Fibroblast of upper back skin (primary cell): ENCODE results near the gene DNAJC4.
"Not testable (repeated sequence)": the region's sequence is repeated elsewhere in the genome, so short reads cannot be mapped to it uniquely, and the experiment has no call there.

Experiments
- DNase-seq: peaks from one replicate; pipeline ENCODE4 v3.0.0-alpha.2; 2013

The DNAJC4 gene

DNA sequence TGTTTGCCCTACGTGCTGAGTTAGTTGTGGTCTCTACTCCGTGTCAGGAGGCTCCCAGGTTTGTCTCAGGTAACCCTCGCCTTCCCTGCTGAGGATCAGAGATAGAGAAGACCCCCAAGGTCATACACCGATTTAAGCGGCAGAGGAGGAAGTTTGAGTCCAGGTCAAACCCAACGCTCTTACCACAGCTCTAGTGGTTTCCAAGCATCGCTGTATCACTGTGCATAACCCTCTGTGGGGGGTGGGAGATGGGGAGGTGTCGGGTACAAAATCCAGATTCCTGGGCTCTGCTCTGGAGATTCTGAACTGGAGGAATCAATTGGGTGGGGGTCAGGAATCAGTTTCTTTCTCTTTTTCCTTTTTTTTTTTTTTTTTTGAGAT is 627 bp downstream of the DNAJC4 start:
- DNase-seq = no peak

DNA sequence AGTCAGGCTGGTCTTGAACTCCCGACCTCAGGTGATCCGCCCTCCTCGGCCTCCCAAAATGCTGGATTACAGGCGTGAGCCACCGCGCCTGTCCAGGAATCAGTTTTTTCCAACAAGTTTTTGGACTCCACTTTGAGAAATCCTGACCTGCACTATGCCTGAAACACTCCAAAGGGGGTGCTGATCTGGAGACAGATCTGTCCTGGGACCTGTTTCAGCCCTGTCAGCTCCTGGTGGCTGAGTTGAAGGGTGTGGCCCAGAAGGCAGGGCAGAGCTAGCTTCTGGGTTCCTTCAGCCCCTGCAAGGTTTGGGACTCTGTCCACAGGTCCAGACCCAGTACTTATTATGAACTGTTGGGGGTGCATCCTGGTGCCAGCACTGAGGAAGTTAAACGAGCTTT is 1.2 kb downstream of the DNAJC4 start:
- no peak for DNase-seq

DNA sequence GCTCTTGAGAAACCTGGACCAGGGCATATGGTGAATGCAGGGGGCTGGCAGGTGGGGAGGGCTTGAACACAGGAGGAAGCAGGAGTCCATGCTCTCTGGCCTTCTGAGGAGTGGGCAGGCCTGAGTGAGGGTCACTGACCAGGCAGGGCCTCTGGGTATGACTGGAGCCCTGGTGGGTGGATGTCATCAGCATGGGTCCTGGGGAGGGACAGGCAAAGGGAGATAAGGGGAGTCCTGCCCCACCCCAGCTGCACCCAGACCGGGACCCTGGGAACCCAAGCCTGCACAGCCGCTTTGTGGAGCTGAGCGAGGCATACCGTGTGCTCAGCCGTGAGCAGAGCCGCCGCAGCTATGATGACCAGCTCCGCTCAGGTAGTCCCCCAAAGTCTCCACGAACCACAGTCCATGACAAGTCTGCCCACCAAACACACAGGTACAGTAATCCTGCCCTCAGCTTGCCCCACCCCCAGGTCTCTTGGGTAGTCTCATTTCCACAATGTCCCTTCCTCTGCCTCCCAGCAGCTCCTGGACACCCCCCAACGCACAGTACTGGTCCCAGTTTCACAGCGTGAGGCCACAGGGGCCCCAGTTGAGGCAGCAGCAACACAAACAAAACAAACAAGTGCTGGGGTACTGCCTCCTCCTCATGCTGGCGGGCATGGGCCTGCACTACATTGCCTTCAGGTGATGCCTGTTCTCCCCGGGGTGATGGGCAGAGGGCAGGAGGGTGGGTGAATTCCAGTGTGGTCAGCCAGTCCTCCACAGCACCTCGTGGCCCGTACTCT is 2.0 kb downstream of the DNAJC4 start:
- DNase-seq = no peak

DNA sequence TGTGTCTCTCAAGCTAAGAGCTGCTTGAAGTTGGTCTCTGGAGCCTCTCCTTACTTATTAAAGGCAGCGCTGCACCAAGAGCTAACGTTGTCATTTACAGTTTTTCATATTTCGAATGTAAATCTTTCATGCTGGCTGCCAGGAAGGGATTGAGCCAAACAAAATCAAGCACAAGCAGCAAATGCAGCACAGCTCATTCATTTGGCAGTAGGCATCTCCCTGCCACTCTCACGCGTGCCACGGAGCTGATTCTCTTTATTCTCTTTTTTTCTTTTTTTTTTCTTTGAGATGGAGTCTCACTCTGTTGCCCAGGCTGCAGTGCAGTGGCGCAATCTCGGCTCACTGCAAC is 2.6 kb downstream of the DNAJC4 start:
- DNase-seq = no peak

DNA sequence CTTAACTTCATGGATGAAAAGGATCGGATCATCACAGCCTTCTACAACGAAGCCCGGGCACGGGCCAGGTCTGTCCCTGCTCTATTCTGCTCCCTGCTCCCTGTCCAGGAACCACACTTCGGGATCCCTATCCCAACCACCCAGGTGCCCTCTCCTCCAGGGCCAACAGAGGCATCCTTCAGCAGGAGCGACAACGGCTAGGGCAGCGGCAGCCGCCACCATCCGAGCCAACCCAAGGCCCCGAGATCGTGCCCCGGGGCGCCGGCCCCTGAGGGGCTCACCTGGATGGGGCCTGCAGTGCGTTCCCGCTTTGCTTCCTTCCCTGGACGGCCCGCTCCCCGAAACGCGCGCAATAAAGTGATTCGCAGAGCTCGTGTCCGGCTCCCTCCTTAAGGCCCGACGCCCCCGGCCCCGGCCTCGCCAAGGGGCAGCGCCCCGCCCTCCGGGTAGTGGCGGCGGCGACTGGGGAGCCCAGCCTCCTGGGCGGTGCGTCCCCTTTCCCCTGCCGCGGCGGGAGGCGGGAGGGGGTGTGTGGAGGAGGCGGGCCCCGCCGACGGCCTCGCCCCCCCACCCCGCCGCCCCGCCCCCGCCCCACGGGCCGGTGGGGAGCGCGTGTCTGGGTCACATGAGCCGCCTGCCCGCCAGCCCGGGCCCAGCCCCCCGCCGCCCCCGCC is 3.7 kb downstream of the DNAJC4 start, which contains the start of gene VEGFB:
Gene VEGFB, plus strand, starts transcription at position 672 of the 674 bp plus-strand sequence. CDS start 250 bp downstream, outside the sequence.
- DNase-seq = peak; percentile 57

DNA sequence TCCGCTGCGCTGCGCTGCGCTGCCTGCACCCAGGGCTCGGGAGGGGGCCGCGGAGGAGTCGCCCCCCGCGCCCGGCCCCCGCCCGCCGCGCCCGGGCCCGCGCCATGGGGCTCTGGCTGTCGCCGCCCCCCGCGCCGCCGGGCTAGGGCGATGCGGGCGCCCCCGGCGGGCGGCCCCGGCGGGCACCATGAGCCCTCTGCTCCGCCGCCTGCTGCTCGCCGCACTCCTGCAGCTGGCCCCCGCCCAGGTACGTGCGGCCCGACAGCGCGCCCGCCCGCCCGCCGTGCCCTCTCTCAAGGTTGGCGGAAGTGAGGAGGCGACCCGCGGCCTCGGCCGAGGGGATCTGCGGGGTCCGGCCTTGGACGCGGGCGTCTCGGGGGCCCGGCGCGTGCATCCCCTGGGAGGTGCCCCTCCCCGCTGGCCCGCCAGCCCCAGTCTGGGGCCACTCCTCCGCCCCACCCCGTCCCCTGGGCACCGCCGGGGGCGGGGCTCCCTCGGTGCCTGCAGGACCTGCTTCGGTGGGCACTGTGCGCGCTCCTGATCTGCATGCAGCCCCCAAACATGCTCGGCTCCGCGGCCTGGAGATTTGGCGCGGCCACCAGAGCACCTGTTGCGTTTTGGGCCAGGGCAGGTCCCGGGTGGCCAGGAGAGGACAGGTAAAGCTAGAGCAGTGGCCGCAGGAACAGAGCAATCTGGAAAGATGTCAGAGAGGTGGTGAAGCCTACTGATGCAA is 4.5 kb downstream of the DNAJC4 start:
- no peak for DNase-seq

DNA sequence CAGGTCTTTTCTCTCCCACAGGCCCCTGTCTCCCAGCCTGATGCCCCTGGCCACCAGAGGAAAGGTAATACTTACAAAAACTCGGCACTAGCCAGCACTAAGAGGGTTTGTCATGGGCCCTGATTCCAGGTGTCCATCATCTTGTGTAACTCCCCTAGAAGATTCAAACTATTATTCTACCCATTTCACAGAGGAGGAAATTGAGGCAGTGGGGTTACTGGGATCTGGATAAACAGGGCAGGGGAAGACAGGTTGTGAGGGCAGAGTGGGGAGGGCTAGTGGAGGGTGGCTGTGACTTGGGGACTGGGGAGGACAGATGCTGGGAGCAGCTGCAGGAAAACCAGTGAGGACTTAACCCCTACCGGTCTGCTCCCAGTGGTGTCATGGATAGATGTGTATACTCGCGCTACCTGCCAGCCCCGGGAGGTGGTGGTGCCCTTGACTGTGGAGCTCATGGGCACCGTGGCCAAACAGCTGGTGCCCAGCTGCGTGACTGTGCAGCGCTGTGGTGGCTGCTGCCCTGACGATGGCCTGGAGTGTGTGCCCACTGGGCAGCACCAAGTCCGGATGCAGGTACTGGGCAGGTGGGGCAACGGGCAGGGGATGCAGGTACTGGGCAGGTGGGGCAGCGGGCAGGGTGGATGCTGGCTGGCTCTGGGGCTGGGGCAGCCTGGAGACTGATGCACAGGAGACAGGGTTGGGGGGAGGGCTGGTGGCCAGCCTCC is 5.3 kb downstream of the DNAJC4 start:
- DNase-seq = no peak

DNA sequence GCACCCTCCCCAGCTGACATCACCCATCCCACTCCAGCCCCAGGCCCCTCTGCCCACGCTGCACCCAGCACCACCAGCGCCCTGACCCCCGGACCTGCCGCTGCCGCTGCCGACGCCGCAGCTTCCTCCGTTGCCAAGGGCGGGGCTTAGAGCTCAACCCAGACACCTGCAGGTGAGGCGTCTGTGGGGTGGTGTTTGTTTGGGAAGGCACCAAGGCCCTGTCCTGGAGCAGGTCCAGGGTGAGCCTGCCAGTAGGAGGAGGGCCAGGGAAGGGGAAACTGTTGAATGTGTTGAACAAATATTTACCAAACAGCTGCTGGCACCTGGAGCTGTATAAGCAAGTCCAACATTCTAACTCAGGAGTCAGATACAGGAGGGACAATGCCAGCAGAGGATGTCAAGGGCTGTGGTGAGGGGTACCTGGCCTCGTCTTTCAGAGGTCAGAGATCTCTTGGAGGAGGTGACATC is 7.2 kb downstream of the DNAJC4 start:
- no peak for DNase-seq

DNA sequence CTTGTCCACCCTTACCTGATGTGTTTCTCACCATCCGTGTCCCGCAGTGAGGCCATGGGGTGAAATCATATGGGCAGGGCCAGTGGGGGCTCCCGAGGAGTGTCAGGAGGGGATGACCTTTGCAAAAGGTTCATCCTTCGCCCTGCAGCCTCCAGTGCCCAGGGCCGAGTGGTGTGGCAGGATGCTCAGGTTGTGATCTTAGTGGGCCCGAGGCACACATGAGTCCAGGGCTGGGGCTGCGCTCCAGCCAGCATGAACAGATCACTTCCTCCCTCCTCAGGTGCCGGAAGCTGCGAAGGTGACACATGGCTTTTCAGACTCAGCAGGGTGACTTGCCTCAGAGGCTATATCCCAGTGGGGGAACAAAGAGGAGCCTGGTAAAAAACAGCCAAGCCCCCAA is 7.7 kb downstream of the DNAJC4 start:
- no peak for DNase-seq

DNA sequence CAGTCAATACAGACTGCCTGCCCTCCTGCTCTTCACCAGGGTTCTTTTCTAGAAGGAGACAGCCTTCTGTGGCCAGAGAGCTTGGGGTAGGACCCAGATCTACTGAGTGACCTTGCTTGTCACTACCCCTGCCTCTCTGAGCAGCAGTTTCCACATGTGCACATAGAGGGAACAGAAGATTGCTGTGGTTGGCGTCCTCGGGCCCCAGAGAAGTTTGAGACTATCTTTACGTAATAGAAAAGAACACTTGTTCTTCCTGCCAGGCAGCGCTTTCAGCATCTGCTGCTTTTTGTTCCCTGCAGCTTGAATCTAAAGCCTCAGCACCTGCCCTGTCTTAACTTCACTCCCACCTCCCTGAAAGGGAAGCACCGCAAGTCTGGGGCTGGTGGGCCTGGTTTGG is 8.7 kb downstream of the DNAJC4 start:
- DNase-seq = no peak

DNA sequence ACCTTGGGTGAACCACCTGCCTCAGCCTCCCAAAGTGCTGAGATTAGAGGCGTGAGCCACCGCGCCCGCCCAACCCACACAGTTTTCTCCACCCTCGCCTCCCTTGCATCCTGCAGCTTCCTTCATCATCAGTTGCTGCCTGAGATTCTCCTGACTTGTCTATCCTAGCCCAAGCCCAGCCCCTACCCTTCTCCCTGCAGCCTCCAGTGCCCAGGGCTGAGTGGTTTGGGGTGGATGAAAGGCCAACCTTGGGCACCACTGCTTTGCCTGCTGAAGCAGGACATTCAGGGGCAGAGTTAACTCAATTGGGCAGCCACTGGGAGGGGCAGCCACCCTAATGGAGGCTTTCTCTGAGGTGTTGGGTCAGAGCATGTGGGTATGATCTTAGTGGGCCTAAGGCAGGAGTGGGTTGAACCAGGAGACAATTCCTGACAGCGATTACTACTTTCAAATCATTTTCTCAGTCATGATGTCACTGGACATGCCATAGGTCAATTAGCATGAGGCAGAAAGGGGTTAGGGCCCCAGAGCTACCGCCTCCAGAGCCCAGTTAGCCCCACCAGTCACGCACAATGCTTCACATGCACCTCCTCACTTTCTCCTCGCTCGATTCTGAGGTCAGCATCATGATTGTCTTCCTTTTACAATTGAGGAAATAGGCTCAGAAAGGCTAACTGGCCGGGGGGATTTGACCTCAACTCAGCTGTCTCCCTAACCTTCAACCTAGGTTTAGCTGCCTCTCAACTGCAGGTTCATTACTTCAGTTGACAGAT is 9.5 kb downstream of the DNAJC4 start:
- DNase-seq = no peak

DNA sequence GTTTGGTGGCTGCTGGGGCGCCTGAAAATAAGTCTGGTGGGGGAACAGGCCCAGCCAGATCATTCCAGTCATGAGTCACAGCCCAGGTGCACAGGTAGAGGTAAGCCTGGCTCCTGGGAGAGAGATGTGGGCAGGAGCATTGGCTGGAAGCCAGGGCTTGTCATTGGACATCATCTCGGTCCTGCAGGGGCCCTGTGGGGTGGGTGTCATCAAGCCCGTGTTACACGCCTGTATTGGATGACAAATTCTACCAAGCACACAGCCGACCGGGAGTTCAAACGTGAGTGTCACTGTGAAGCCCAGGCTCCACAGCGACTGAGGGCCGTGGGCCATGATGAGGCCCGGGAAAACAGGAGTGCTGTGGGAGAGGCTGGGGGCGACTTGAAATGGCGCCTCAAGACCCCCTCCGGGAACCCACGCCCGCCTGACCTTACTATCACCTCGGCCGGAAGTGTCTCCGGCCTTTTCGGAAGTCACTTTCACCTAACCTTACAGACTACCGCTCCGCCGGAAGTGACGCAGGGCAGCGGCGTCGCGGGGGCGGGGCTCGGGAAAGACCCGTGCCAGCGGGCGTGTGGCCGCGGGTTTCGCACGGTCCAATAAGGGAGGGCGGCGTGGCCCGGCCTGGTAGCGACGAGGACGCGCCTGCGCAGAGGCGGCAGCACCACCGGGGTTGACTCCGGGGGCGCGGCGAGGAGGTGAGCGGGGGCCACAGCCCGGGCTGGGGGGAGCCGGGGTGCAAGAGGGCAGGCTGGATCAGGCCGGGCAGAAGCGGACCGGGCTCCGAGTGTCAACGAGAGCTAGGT is 10.3 kb downstream of the DNAJC4 start, which contains the start of gene FKBP2:
Gene FKBP2, plus strand, starts transcription at position 661 of the 806 bp plus-strand sequence. CDS start 1,293 bp downstream, outside the sequence.
- peak; percentile 97 for DNase-seq

DNA sequence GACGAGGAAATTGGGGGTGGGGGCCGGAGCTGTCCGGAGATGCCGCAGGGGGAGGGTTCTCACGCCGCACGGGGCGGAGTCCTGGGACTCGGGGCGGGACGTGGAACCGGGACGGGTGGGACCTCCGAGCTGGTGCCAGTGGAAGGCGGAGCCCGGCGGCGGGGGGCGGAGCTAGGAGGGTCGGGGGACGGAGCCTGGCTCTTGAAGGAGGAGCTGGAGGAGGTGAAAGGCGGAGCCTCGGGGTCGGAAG is 10.8 kb downstream of the DNAJC4 start:
- peak; percentile 99 for DNase-seq

DNA sequence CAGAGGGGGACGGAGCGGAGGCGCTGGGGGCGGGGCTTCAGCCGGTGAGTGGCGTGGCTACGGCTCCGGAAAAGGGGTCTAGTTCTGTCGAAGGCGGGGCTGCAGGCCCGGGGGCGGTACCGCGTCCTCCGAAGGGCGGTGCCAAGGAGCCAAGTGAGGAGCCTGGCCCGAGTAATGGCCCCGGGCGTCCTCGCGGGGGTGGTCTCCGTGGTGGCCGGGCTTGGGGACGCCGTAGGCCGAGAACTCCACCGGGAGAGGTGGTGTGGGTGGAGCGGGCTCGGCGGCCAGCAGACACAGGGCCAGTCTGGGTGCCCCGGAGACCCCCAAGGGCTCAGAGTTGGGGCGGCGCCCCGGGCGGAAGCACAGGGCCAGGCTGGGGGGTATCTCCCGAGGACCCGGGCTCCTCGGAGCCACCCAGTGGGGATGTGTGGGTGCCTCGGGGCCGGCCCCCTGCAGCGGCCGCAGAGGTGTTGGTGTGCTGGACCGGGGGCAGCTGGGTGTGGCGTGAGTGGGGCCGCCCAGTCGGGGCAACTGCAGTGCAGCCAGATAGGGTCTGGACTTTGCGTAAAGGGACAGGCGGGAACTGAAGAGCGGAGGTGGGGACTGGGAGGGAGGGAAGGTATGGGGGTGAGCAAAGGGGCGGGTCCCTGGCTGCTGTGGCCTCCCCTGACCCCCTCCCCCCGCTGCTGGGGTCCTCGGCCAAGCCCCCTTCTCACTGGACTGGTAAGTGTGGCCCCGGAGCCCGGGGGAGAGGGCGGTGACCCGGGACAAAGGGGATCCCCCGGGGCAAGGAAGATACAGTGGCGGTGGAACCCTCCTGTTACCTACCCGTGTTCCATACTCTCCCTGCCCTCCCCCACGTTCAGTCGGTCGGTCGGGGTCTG is 11.4 kb downstream of the DNAJC4 start:
- no peak for DNase-seq

DNA sequence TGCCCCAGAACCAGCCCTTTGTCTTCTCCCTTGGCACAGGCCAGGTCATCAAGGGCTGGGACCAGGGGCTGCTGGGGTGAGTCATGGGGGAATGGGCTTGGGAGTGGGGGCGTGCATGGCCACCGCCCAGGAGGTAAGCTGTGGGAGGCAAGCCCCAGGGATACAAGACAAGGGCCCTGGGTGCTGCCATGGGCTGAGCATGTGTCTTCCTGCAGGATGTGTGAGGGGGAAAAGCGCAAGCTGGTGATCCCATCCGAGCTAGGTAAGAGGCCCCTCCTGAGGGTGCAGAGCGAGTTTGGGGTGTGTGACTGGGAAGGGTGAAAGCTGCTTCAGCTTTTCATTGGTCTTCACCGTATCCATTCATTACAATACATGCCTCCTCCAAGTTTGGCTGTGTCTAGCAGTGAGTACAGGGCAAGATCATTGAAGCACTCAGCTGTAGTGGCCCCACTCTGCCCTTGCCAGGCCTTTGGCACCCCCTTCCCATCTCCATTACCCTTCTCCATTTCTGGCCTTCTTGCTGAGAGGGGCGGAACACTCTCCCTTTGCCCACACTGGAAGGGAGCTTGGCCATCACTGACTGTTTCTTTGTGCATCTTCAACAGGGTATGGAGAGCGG is 13.0 kb downstream of the DNAJC4 start:
- no peak for DNase-seq

DNA sequence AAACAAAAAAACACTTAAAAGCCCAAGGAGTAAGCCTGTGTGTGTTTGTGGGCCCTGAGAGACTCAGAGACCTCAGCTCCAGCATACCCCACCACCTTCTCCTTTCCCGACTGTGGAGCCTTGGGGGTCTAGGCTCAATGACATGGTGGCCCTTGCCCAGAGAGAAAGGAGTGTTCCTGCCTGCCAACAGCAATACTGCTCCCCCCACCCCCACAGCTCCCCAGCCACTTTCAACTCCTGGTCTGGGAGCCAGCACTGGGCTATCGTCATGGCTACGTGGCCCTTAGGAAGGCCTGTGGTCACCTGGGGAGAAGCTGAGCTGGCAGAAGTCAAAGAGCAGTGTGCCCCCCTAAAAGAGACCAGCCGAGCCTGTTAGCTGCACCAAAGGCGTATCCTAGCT is 13.8 kb downstream of the DNAJC4 start:
- no peak for DNase-seq

DNA sequence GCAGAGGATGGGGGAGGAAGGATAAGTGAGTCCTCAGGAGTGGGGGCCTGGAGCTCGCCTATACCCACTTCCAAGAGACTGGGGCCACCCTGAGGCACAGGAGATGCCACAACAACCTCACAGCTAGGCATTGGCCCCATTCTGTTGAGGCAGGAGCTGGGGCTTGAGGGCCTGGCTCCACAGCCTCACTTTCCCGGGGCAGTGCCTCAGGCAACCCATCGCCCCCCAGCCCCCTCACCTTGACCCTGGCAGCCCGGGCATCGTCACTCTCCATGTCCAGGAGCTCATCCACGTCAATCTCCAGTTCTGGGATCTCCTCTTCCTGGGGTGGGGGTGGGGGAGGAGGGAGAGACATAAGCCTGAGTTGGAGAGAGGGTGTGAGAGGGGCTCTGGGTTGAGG is 14.6 kb downstream of the DNAJC4 start:
- DNase-seq = no peak

DNA sequence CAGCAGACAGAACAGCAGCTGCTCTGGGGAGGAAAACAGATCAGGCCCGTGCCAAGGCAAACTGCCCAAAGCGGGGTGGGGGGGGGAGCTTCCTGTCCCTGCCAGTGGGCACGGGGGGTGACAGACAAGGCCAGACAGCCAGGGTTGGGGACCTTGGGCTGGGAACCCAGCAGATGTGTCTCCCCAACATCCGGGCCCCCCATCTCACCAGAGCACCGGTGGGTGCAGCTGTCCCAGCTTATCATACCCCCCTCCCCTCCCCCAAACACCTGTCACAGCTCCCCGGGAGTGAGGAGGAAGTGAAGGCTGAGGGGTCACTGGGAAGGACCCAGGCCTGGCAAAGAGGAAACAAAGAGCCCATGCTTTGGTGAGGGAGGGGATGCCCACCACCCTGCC is 15.1 kb downstream of the DNAJC4 start:
- DNase-seq = no peak

DNA sequence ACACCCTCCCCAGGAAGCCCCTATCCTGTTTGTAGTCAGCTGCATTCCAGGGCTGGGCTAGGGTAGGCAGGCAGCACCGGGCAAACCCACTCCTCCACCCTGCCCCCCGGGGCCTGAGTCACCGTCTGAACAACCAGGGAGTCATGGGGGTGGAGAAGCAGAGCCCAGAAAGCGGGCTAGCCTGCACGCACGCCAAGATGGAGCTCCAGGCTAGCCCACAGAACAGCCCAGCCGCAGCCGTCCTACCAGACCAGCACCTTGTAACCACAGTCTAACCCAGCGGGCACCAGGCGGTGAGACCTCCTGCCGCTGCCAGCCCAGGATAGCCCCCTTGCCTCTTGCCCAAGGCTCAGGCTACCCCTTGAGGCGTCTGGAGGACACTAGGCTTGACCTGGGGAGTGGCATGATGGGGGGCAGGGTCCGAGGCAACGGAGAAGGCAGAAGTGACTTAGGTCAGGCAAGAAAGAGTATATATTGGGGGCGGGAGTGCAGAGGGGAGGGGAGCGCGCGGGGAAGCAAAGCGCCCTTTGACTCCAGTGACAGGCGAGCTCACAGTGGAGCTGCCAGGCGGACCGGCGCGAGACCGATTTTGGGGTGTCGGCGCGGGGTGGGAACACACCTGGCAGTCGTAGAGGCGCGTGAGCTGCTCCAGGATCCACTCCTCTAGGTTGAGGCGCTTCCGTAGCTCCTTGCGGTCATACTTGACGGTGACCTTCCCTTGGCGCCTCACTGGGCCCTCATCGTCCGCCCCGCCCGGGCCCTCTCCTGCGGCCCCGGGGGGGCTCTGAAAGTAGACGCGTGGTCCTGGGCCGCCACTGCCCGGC is 15.7 kb downstream of the DNAJC4 start:
- peak; percentile 94 for DNase-seq

DNA sequence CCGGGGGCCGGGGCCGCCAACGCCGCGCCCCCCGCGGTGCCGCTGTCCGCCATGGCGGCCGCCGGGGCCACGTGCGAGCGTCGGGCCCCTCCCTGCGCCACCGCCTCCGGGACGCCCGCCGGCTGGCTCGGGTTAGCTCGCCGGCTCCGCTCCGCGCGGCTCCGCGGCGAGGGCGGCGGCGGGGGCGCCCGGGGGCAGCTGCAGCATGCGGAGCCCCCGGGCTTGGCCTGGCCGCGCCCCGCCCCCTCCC is 16.2 kb downstream of the DNAJC4 start:
- DNase-seq = not testable (repeated sequence)
